Measurements from ENCODE around the gene RTN4.

RTN4 gene

GRCh38 chr2:54986264-54986663 is 64.0 kb downstream of the RTN4 start:
- Histone ChIP-seq H3K4me1 (ENCODE audit: low read length) (no peaks in the 10 kb centered on the region), H3K9me3 (ENCODE audit: insufficient read depth, low read length) (no peaks in the 10 kb centered on the region), H3K4me2 (ENCODE audit: low read length) (no peak overlapping the region), H3K9ac (ENCODE audit: low read length) (no peak overlapping the region), H3K27me3 (ENCODE audit: low read depth, low read length) (no peaks in the 10 kb centered on the region), H3K4me3 (ENCODE audit: low read length) (no peak overlapping the region), H4K20me1 (ENCODE audit: insufficient read depth, low read length) (peaks cover 11% of the 10 kb centered on the region; the same call in 1 of the 2 replicates), H3K36me3 (replicated peaks; ENCODE audit: low read depth, low read length) (peaks cover 6% of the 10 kb centered on the region), H2AFZ (ENCODE audit: low read depth, low read length) (no peak overlapping the region), H3K27ac (ENCODE audit: low read length) (no peak overlapping the region), H3K79me2 (ENCODE audit: low read length) (peaks cover 12% of the 10 kb centered on the region)
- TF ChIP-seq EZH2phosphoT487 (IDR thresholded peaks at IDR 0.05; ENCODE audit: low read depth): no peak
- TF ChIP-seq, protein P1, sequence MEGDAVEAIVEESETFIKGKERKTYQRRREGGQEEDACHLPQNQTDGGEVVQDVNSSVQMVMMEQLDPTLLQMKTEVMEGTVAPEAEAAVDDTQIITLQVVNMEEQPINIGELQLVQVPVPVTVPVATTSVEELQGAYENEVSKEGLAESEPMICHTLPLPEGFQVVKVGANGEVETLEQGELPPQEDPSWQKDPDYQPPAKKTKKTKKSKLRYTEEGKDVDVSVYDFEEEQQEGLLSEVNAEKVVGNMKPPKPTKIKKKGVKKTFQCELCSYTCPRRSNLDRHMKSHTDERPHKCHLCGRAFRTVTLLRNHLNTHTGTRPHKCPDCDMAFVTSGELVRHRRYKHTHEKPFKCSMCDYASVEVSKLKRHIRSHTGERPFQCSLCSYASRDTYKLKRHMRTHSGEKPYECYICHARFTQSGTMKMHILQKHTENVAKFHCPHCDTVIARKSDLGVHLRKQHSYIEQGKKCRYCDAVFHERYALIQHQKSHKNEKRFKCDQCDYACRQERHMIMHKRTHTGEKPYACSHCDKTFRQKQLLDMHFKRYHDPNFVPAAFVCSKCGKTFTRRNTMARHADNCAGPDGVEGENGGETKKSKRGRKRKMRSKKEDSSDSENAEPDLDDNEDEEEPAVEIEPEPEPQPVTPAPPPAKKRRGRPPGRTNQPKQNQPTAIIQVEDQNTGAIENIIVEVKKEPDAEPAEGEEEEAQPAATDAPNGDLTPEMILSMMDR (IDR thresholded peaks at IDR 0.05; ENCODE audit: low read depth, low read length): no peak

- peaks cover 7% of the 10 kb centered on the region; the same call in 1 of the 2 replicates for H4K20me1 ChIP-seq (ENCODE audit: insufficient read depth, low read length)
- H3K27me3 ChIP-seq (ENCODE audit: low read depth, low read length): no peaks in the 10 kb centered on the region
- no peak overlapping the region for H3K4me3 ChIP-seq (ENCODE audit: low read length)
- TF ChIP-seq EZH2phosphoT487 (IDR thresholded peaks at IDR 0.05; ENCODE audit: low read depth): no peak
- TF ChIP-seq, protein P1 (IDR thresholded peaks at IDR 0.05; ENCODE audit: low read depth, low read length): no peak
- no peaks in the 10 kb centered on the region for H3K4me1 ChIP-seq (ENCODE audit: low read length)
- H3K27ac ChIP-seq (ENCODE audit: low read length): no peak overlapping the region
- no peak overlapping the region for H2AFZ ChIP-seq (ENCODE audit: low read depth, low read length)
- no peak overlapping the region for H3K4me2 ChIP-seq (ENCODE audit: low read length)
- H3K9me3 ChIP-seq (ENCODE audit: insufficient read depth, low read length): no peaks in the 10 kb centered on the region
- H3K9ac ChIP-seq (ENCODE audit: low read length): no peak overlapping the region
- peaks cover 6% of the 10 kb centered on the region for H3K36me3 ChIP-seq (replicated peaks; ENCODE audit: low read depth, low read length)
- peaks cover 8% of the 10 kb centered on the region; the same call in 1 of the 2 replicates for H3K79me2 ChIP-seq (ENCODE audit: low read length)
Observed at GRCh38 chr2:54984476-54984875, 65.8 kb downstream of the RTN4 start.

DNA sequence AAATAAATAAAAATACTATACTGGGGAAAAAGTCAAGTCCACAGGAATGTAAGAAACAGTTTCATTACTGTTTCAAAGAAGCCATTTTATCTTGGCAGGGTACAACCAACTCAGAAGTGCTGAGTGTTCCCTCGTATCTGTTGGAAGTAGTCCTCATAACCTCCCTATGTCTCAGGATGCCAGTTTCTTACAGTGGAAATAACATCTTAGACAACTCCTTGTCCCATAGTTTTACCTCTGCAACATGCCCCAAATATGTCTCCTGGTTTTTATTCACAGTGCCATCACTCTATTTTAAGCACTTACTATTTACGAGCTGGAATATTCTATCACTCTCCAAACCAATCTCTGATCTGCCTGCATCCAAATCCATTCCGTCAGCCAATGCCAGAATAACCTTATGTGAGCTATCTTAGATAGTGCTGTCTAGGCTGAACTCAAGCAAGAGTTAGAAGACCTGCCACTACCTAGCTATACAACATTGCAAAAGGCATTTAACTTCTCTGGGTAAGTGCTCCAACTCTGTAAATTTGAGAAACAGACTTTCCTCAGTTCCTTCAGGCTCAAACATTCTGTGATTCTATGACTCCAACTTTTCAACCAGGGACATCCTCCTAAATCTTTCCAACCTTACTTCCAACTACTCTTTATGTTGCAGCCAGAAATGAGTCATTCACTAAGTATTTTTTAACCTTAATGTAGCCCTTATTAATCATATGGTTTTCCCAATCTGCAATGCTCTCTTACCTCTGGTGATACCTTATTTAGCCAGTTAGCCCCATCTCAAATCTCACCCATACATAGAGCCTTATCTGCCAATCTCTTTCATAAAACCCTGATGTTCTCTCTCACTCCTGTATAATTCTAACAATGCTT is 66.7 kb downstream of the RTN4 start:
- Histone ChIP-seq H2AFZ (ENCODE audit: low read depth, low read length) (no peak overlapping the region), H3K79me2 (ENCODE audit: low read length) (0 out of 2 replicates have a peak, but pooled peaks cover under 1% of the 10 kb centered on the region), H3K27ac (ENCODE audit: low read length) (no peak overlapping the region), H3K4me3 (ENCODE audit: low read length) (no peak overlapping the region), H3K9ac (ENCODE audit: low read length) (no peak overlapping the region), H3K4me1 (ENCODE audit: low read length) (no peaks in the 10 kb centered on the region), H4K20me1 (ENCODE audit: insufficient read depth, low read length) (peaks cover 4% of the 10 kb centered on the region; the same call in 1 of the 2 replicates), H3K9me3 (ENCODE audit: insufficient read depth, low read length) (no peaks in the 10 kb centered on the region), H3K4me2 (ENCODE audit: low read length) (no peak overlapping the region), H3K27me3 (ENCODE audit: low read depth, low read length) (no peaks in the 10 kb centered on the region), H3K36me3 (replicated peaks; ENCODE audit: low read depth, low read length) (peaks cover 6% of the 10 kb centered on the region)
- TF ChIP-seq, protein P1 (IDR thresholded peaks at IDR 0.05; ENCODE audit: low read depth, low read length): no peak
- TF ChIP-seq EZH2phosphoT487 (IDR thresholded peaks at IDR 0.05; ENCODE audit: low read depth): no peak

- no peak overlapping the region for H3K4me2 ChIP-seq (ENCODE audit: low read length)
- H2AFZ ChIP-seq (ENCODE audit: low read depth, low read length): no peak overlapping the region
- H3K79me2 ChIP-seq (ENCODE audit: low read length): no peaks in the 10 kb centered on the region
- peaks cover 7% of the 10 kb centered on the region for H4K20me1 ChIP-seq (ENCODE audit: insufficient read depth, low read length)
- no peaks in the 10 kb centered on the region for H3K4me1 ChIP-seq (ENCODE audit: low read length)
- H3K27me3 ChIP-seq (ENCODE audit: low read depth, low read length): no peaks in the 10 kb centered on the region
- no peak overlapping the region for H3K9ac ChIP-seq (ENCODE audit: low read length)
- H3K9me3 ChIP-seq (ENCODE audit: insufficient read depth, low read length): no peaks in the 10 kb centered on the region
- H3K27ac ChIP-seq (ENCODE audit: low read length): no peak overlapping the region
- peaks cover 6% of the 10 kb centered on the region for H3K36me3 ChIP-seq (replicated peaks; ENCODE audit: low read depth, low read length)
- H3K4me3 ChIP-seq (ENCODE audit: low read length): no peak overlapping the region
- TF ChIP-seq, protein P1 (IDR thresholded peaks at IDR 0.05; ENCODE audit: low read depth, low read length): no peak
- TF ChIP-seq EZH2phosphoT487 (IDR thresholded peaks at IDR 0.05; ENCODE audit: low read depth): no peak
Observed at GRCh38 chr2:54981385-54981784, 68.9 kb downstream of the RTN4 start.

Measured in OCI-LY3 (cell line).